ENCODE measurements around the gene OPALIN.

Gene OPALIN

GRCh38 chr10:96358851-96359540 is at the start of gene OPALIN:
TSS of gene OPALIN (minus strand) at chr10:96359002. CDS start at chr10:96358896, 106 bp downstream.
- DNase-seq (ENCODE audit: low read depth): no peak
- no peak for TF ChIP-seq CTCF (IDR thresholded peaks at IDR 0.05; ENCODE audit: insufficient read depth, low read depth, low read length, missing control alignments)

GRCh38 chr10:96408201-96408600 is 49.4 kb upstream of the OPALIN start:
- no peak overlapping the region for H3K4me3 ChIP-seq (ENCODE audit: low read depth, low read length)
- no peak for DNase-seq (ENCODE audit: low read depth)
- no peak for TF ChIP-seq CTCF (IDR thresholded peaks at IDR 0.05; ENCODE audit: insufficient read depth, low read depth, low read length, missing control alignments)

More at GRCh38 chr10:96358851-96359540, at the start of gene OPALIN:
- no peak within 1 kb of the TSS for H3K4me3 ChIP-seq (ENCODE audit: low read depth, low read length)

- no peak for TF ChIP-seq CTCF (IDR thresholded peaks at IDR 0.05; ENCODE audit: insufficient read depth, low read depth, low read length, missing control alignments)
- no peak overlapping the region for H3K4me3 ChIP-seq (ENCODE audit: low read depth, low read length)
- DNase-seq (ENCODE audit: low read depth): no peak
These were observed 48.8 kb upstream of the OPALIN start for GRCh38 chr10:96407560-96408069.

GRCh38 chr10:96406091-96406490 is 47.3 kb upstream of the OPALIN start:
- no peak overlapping the region for H3K4me3 ChIP-seq (ENCODE audit: low read depth, low read length)
- no peak for TF ChIP-seq CTCF (IDR thresholded peaks at IDR 0.05; ENCODE audit: insufficient read depth, low read depth, low read length, missing control alignments)
- no peak for DNase-seq (ENCODE audit: low read depth)

- no peak overlapping the region for H3K4me3 ChIP-seq (ENCODE audit: low read depth, low read length)
- DNase-seq (ENCODE audit: low read depth): no peak
- no peak for TF ChIP-seq CTCF (IDR thresholded peaks at IDR 0.05; ENCODE audit: insufficient read depth, low read depth, low read length, missing control alignments)
These were observed 43.9 kb upstream of the OPALIN start for GRCh38 chr10:96402417-96403305.

GRCh38 chr10:96401036-96401435 is 42.2 kb upstream of the OPALIN start:
- no peak for TF ChIP-seq CTCF (IDR thresholded peaks at IDR 0.05; ENCODE audit: insufficient read depth, low read depth, low read length, missing control alignments)
- no peak overlapping the region for H3K4me3 ChIP-seq (ENCODE audit: low read depth, low read length)
- no peak for DNase-seq (ENCODE audit: low read depth)
